ENCODE data around the gene NDFIP1.

NDFIP1 gene

DNA sequence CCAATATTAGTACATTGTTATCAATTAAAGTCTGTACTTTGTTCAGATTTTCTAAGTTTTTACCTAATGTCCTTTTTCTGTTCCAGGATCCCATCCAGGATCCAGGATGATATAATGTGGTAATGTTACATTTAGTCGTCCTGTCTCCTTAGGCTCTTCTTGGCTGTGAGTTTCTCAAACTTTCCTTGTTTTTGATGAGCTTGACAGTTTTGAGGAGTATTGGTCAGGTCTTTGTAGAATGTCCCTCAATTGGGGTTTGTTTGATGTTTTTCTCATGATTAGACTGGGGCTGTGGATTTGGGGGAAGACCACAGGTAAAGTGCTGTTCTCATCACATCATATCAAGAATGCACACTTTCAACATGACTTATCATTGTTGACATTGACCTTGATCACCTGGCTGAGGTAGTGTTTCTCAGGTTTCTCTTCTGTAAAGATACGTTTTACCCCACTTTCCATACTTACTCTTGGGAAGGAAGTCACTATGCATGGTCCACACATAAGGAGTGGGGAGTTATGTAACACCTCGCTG is 9.6 kb downstream of the NDFIP1 start:
- TF ChIP-seq, protein P1, sequence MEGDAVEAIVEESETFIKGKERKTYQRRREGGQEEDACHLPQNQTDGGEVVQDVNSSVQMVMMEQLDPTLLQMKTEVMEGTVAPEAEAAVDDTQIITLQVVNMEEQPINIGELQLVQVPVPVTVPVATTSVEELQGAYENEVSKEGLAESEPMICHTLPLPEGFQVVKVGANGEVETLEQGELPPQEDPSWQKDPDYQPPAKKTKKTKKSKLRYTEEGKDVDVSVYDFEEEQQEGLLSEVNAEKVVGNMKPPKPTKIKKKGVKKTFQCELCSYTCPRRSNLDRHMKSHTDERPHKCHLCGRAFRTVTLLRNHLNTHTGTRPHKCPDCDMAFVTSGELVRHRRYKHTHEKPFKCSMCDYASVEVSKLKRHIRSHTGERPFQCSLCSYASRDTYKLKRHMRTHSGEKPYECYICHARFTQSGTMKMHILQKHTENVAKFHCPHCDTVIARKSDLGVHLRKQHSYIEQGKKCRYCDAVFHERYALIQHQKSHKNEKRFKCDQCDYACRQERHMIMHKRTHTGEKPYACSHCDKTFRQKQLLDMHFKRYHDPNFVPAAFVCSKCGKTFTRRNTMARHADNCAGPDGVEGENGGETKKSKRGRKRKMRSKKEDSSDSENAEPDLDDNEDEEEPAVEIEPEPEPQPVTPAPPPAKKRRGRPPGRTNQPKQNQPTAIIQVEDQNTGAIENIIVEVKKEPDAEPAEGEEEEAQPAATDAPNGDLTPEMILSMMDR (conservative IDR thresholded peaks at IDR 0.05; ENCODE audit: control insufficient read depth, insufficient read depth, low read depth, low read length) = no peak
- no peak overlapping the region for H3K4me3 ChIP-seq (ENCODE audit: control insufficient read depth, low read depth, low read length)
- DNase-seq (ENCODE audit: low read depth) = no peak

GRCh38 chr5:142119051-142119625 is 10.6 kb downstream of the NDFIP1 start:
- TF ChIP-seq, protein P1 (conservative IDR thresholded peaks at IDR 0.05; ENCODE audit: control insufficient read depth, insufficient read depth, low read depth, low read length) = no peak
- no peak overlapping the region for H3K4me3 ChIP-seq (ENCODE audit: control insufficient read depth, low read depth, low read length)
- DNase-seq (ENCODE audit: low read depth) = no peak

GRCh38 chr5:142120247-142120935 is 11.8 kb downstream of the NDFIP1 start:
- no peak for DNase-seq (ENCODE audit: low read depth)
- H3K4me3 ChIP-seq (ENCODE audit: control insufficient read depth, low read depth, low read length) = no peak overlapping the region
- TF ChIP-seq, protein P1 (conservative IDR thresholded peaks at IDR 0.05; ENCODE audit: control insufficient read depth, insufficient read depth, low read depth, low read length) = no peak

DNA sequence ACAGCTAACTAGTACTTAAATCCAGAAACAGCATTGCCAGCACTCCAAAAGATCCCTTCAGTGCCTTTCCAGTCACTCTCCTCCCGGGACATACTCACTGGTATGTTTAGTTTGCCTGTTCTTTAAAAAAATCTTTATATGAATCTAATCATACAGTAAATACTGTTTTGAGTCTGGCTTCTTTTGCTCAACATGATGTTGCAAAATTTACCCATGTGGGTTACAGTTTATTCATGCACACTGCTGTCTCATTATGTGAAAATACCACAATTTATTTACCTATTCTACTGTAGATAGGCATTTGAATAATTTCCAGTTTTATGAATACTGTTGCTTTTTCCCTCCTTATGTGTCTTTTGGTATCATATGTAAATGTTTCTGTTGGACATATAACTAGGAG is 13.5 kb downstream of the NDFIP1 start:
- TF ChIP-seq, protein P1 (conservative IDR thresholded peaks at IDR 0.05; ENCODE audit: control insufficient read depth, insufficient read depth, low read depth, low read length) = no peak
- no peak for DNase-seq (ENCODE audit: low read depth)

GRCh38 chr5:142125378-142125777 is 16.8 kb downstream of the NDFIP1 start:
- TF ChIP-seq, protein P1 (conservative IDR thresholded peaks at IDR 0.05; ENCODE audit: control insufficient read depth, insufficient read depth, low read depth, low read length) = no peak
- no peak overlapping the region for H3K4me3 ChIP-seq (ENCODE audit: control insufficient read depth, low read depth, low read length)
- DNase-seq (ENCODE audit: low read depth) = no peak

More for the DNA sequence above, 13.5 kb downstream of the NDFIP1 start:
- H3K4me3 ChIP-seq (ENCODE audit: control insufficient read depth, low read depth, low read length) = no peak overlapping the region

DNA sequence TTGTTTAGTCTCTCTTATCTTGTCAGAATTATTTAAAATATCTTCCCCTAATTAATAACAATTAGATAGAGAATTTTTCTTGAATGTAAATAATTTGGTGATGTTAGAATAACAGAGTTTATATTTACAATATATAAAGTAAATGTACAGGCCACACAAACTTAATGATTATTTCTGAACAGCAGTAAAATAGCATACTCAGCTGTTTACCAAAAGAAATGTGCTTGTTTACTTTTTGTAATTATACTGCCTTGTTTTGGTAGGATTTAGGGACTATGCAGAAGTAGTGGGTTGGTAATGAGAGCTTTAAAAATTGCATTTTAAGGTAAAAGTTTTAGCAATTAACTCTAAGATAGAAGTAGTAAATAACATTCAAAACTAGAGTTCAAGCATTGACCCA is 17.4 kb downstream of the NDFIP1 start:
- DNase-seq (ENCODE audit: low read depth) = no peak
- TF ChIP-seq, protein P1 (conservative IDR thresholded peaks at IDR 0.05; ENCODE audit: control insufficient read depth, insufficient read depth, low read depth, low read length) = no peak
- H3K4me3 ChIP-seq (ENCODE audit: control insufficient read depth, low read depth, low read length) = no peak overlapping the region

Measured in fibroblast of mammary gland (primary cell).